ENCODE measurements around the gene SLC25A30.
"Not testable (repeated sequence)": the region's sequence is repeated elsewhere in the genome, so short reads cannot be mapped to it uniquely, and the experiment has no call there.

The SLC25A30 gene

GRCh38 chr13:45432737-45433380 is 14.7 kb upstream of the SLC25A30 start:
- DNase-seq (ENCODE audit: low read depth in 2 of 2, low spot score in 1 of 2) = no peak

DNA sequence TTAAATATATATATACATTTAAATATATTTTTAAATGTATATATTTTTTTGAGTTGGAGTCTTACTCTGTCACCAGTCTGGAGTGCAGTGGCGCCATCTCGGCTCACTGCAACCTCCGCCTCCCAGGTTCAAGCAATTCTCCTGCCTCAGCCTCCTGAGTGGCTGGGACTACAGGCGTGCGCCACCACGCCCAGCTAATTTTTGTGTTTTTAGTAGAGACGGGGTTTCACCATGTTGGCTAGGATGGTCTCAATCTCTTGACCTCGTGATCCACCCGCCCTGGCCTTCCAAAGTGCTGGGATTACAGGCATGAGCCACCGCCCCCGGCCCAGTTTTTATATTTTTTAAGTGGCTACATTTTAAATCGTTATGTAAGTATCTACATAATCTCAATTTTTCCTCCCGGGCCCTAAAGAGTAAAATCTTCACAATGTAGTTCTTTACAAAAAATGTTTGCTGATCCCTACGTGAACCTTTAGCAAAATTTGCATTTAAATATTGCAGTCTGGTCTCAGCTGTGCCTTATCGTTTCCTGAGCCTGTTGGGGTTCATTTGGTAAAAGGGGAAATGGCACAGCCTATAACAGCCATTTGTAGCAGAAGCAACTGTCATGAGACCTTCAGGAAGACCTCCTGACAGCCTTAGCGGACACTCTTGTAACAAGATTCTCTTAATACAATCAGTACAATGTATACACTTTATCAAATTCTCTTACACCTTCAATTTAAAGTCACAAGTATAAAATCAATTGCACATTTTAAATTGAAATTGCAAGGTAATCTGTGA is 8.1 kb upstream of the SLC25A30 start:
- not testable (repeated sequence) for DNase-seq (ENCODE audit: low read depth in 2 of 2, low spot score in 1 of 2)

DNA sequence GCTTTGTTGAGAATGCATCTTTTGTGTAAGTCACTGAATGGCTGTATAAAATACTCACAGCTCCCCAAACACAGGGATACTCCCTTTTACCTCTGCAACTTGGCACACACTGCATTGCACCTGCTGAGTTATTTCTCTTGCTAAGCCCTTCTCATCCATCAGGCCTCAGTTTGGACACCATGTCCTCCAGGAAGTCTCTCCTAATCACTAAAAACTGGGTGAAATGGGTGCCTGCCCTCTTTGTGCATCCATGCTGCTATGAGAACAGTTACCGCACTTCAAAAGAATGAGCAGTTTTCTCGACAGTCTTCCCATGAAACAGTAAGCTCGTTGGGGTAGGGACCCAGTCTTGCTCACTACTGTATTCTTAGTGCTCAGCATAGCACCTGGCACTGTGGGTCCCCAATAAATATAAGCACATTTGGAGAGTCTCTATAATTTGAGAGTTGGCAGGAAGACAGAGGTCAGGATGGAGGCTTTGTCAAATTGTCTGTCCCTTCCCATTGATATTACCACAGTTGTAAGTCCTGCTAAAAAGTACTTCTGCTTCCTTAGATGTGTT is 4.6 kb upstream of the SLC25A30 start:
- no peak for DNase-seq (ENCODE audit: low read depth in 2 of 2, low spot score in 1 of 2)

GRCh38 chr13:45419945-45420344 is 1.8 kb upstream of the SLC25A30 start:
- DNase-seq (ENCODE audit: low read depth in 2 of 2, low spot score in 1 of 2) = no peak

GRCh38 chr13:45419389-45419788 is 1.2 kb upstream of the SLC25A30 start:
- DNase-seq (ENCODE audit: low read depth in 2 of 2, low spot score in 1 of 2) = not testable (repeated sequence)

DNA sequence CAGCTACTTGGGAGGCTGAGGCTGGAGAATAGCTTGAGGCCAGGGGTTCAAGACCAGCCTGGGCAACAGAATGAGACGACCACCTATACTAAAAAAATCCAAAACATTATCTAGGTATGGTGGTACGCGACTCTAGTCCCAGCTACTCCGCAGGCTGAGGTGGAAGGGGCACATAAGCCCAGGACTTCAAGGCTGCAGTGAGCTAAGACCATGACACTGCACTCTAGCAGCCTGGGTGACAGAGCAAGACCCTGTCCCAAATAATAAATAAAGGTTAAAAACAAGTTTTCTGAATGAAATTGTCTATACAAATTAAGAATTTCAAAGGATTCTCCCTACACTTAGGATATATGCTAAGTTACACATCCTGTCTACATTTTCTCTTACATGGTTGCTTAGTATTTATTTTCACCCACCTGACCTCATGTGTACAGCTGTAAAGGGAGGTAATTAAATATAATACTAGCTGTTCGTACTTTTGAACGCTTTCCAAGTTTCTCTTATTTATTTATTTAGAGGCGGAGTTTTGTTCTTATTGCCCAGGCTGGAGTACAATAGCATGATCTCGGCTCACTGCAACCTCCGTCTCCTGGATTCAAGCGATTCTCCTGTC is 1.6 kb downstream of the SLC25A30 start:
- DNase-seq (ENCODE audit: low read depth in 2 of 2, low spot score in 1 of 2) = no peak

DNA sequence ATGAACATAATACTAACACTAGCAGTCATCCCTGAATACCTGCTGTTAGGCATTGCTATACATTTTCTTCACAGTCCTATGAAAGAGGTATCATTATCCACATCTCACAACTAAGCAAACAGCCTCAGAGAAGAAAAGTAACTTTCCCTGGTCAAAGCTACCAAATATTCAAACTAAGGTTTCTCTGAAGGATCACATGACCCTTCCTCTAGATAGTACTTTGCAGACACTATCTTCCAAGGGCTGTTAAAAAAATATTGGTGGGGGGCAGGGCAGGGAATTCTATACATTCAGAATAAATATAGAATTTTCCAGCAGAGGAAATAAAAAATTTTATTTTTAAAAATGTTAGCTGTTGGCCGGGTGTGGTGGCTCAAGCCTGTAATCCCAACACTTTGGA is 3.1 kb downstream of the SLC25A30 start:
- no peak for DNase-seq (ENCODE audit: low read depth in 2 of 2, low spot score in 1 of 2)

GRCh38 chr13:45413826-45414307 is 4.3 kb downstream of the SLC25A30 start:
- DNase-seq (ENCODE audit: low read depth in 2 of 2, low spot score in 1 of 2) = no peak

- DNase-seq (ENCODE audit: low read depth in 2 of 2, low spot score in 1 of 2) = no peak
Measured at GRCh38 chr13:45412274-45413049, 5.7 kb downstream of the SLC25A30 start.

- no peak for DNase-seq (ENCODE audit: low read depth in 2 of 2, low spot score in 1 of 2)
Measured at GRCh38 chr13:45411631-45412030, 6.5 kb downstream of the SLC25A30 start.

DNA sequence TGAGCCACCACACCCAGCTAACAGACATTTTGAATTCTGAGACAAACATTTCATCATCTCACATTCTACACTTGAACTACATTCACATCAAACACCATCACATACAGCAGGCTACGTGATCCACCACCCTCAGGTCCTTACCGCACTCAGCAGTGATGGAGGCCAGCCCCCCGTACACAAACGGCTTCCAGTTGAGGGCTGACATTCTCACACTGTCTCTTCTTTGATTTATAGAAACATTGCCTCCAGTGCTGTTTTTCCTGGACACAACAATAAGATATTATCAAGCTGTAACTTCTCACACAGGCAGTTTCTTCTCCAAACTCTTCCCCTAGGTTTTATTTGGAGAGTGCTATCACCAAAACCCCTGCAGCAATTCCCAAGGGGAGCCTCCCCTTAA is 7.0 kb downstream of the SLC25A30 start:
- no peak for DNase-seq (ENCODE audit: low read depth in 2 of 2, low spot score in 1 of 2)

DNA sequence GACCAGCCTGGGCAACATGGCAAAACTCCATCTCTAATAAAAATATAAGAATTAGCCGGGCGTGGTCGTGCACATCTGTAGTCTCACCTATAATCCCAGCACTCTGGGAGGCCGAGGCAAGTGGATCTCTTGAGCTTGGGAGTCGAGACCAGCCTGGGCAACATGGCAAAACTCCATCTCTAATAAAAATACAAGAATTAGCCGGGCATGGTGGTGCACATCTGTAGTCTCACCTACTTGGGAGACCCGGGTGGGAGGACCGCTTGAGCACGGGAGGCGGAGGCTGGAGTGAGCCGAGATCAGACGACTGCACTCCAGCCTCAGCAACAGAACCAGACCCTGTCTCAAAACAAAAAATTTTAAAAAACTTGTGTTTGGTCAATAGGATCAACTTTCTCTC is 7.7 kb downstream of the SLC25A30 start:
- DNase-seq (ENCODE audit: low read depth in 2 of 2, low spot score in 1 of 2) = no peak

DNA sequence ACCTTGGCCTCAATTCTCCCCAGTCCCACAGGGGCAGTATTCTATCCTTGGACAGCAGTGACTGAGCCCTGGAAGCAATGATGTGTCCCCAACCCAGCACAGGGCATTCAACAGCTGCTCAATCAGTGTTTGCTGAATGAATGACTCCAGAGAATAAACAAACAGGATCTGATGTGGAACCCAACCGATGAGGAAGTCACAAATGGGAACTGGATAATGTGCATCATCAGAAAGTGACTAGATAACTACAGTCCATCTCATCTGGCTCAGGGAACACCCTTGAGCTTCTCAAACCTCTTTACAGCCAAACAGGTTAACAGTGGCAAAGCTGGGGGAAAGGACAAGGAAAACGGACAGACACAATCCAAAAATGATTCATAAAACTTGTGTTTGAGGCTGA is 8.2 kb downstream of the SLC25A30 start:
- no peak for DNase-seq (ENCODE audit: low read depth in 2 of 2, low spot score in 1 of 2)

DNA sequence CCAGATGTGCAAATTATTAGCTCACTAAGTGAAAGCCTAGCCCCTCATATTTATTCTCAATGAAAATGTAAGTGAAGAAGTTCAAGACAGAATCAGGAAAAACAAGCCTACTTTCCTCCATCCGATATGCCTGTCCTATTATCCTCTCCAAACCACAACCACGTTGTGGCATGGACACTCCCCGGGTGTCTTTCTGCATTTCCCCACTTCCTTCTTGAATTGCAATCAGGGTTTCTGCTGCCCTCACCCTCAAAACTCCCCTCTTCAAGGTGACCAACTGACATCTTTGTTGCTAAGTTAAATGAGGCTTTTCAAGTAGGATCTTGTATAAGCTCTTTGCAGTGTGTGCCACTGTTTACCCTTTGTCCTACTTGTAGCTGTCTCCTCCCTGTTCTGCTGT is 11.8 kb downstream of the SLC25A30 start:
- DNase-seq (ENCODE audit: low read depth in 2 of 2, low spot score in 1 of 2) = no peak

GRCh38 chr13:45403081-45403480 is 15.1 kb downstream of the SLC25A30 start:
- DNase-seq (ENCODE audit: low read depth in 2 of 2, low spot score in 1 of 2) = no peak

DNA sequence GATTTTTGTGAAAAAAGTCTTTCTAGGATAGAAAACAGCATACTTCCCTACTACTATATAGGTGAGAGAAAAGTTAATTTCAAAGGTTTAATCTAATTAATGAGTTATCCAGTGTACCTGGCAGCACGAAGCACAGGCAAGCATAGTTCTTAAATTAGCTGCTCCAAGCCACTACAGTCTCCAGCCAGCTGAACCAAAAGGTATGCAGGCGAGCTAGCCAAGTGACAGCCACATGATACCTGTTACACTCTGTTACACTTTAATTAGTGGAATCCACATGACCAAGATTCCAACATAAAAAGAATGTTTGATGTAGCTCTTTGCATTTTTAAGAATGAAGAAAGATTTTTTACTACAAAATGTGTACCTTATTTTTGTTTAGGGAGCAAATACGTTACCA is 15.5 kb downstream of the SLC25A30 start:
- no peak for DNase-seq (ENCODE audit: low read depth in 2 of 2, low spot score in 1 of 2)

- DNase-seq (ENCODE audit: low read depth in 2 of 2, low spot score in 1 of 2) = no peak
Measured at GRCh38 chr13:45401314-45401713, 16.9 kb downstream of the SLC25A30 start.

GRCh38 chr13:45398877-45399276 is 19.3 kb downstream of the SLC25A30 start:
- no peak for DNase-seq (ENCODE audit: low read depth in 2 of 2, low spot score in 1 of 2)

- DNase-seq (ENCODE audit: low read depth in 2 of 2, low spot score in 1 of 2) = no peak
Measured at GRCh38 chr13:45396533-45397095, 21.6 kb downstream of the SLC25A30 start.

- DNase-seq (ENCODE audit: low read depth in 2 of 2, low spot score in 1 of 2) = no peak
Measured at GRCh38 chr13:45393941-45394570, 24.1 kb downstream of the SLC25A30 start.

All from stimulated activated CD8-positive, alpha-beta memory T cell treated with anti-CD3 and anti-CD28 coated beads, Interleukin-4, amount 100 ng/mL, for 4 hours (primary cell).